Right renal cortex interstitium (tissue), 3 donors: Measurements from ENCODE around the gene ACOT11. TPM values are rescaled to one million over a fixed set of nuclear protein-coding genes. Genes with fewer than 3 reads are reported as not detected.
"Not testable (repeated sequence)": the region's sequence is repeated elsewhere in the genome, so short reads cannot be mapped to it uniquely, and the experiment has no call there.

ENCODE experiments used
- DNase-seq, 3 donors: peaks; one replicate each; pipeline ENCODE4 v3.0.0-alpha.2; 2013; ENCODE audit warnings: low read depth in 3 of 3, low spot score in 2 of 3
- polyA plus RNA-seq, 3 donors: library from polyadenylated mRNA; unstranded; fragments of 120-200 nt; gene quantifications; one replicate each; pipeline ENCODE4 v1.2.1, GENCODE V29; 2013; ENCODE audit not compliant: insufficient read length in 3 of 3

Gene ACOT11
- polyA plus RNA-seq, 3 donors = 8.8 to 9.9 (median 8.8) TPM

DNA sequence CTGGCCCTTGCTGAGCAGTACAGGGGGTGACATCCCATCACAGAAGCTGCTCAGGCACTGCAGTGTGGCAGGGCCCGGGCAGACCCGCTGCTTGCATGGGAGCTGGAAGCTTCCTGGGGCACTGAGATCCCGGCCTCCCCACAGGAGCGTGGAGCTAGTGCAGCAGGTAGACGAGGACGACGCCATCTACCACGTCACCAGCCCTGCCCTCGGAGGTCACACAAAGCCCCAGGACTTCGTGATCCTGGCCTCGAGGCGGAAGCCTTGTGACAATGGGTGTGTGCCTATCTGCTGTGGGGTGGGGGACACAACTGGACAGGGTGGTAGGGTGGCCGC lies 58.9 kb downstream of the ACOT11 start:
- no peak for DNase-seq

DNA sequence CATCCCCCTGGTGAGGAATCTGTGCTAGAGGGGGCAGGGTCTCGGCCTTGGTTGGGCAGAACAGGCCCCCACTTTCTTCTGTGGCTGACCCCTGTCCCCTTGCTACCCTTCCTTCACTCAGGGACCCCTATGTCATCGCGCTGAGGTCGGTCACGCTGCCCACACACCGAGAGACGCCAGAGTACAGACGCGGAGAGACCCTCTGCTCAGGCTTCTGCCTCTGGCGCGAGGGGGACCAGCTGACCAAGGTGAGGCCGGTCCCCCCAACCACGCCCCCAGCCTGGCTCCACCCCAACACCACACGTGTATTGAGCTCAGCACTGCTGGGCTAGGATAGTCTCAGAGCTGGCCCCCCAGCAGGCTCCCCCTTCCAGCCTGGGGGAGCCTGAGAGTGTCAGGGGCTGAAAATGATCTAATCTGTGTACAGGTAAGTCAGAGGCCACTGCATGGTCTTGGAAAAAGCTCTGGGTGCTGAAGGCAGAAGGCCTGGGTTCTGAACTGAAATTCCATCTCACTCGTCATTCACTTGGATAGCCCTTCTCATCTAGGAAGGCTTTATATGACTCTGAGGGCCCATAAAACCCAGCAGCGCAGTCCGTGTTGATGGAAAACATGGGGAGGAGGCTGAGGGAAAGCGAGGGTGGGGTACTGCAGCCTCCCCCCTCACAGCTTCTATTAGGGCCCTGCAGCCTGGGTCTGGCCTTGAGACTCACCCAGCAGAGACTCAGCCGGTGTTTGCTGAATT lies 60.0 kb downstream of the ACOT11 start:
- no peak for DNase-seq

DNA sequence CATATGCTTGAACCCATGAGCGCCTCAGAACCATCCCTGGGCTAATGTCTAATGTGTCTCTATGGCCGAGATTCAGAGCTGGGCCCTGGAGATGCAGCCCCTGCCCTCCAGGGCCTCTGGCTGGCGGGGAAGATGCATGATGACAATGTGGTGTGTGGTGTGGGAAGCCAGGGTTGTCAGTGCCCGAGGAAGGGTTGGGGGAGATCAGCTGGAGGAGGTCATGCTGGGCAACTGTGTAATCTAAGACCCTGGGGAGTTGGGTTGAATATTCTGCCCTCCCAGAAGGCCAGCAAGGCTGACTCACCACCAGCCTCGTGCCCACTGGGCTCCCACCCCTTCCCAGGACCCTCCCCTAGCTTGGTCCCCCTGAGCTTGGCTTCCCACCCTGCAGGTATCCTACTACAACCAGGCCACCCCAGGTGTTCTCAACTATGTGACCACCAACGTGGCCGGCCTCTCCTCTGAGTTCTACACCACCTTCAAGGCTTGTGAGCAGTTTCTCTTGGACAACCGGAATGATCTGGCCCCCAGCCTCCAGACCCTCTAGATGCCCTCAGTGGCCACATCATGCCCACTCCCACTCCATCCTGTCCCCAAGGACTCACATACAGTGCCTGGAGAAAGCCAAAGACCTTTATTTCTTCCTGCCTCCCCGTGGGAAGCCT lies 60.7 kb downstream of the ACOT11 start:
- no peak for DNase-seq

DNA sequence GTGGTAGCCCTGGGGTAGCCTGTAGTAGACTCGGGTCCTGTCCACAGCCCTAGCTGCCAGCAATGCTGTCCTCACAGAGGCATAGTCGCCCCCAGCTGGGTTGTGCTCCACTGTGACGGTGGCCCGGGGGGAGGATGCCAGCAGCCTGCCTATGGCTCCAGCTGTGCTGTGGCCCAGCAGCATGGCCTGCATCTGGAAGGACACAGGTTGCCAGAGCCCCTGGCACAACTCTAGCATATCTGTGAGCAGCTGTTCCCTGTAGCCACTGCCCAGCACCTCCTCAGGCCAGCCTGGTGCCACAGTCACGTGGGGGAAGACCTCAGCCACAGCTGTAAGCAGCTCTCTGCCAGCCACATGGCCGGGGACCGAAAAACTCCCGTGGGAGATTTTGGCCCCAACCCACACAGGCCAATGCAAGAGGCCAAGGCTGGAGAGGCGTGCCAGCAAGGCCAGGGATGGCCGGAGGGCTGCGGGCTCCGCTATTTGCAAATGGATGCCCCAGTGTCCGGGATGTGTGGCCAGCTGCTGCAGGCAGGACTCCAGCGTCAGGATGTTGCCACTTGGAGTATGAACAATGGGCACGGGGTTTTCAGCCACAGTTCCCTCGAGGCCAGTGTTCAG lies 61.4 kb downstream of the ACOT11 start:
- DNase-seq = no peak

DNA sequence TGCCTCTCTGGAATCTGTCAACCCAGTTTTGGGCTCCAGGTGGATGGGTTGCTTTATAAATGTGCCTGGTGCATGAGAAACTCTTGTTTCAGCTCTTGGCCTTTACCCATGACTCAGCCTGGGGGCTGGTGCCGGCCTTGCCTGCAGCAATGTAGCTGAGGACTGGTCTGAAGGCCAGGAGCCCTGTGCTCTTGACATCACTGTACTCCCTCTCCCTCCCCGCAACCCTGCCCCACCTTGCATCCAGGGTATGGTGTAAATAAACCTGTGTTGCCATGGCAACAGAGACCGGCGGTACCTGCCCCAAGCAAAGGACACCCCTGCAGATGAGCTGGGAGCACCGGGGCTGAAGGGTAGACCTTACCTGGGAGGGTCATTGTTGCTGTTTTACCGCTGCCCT lies 62.0 kb downstream of the ACOT11 start:
- DNase-seq = no peak

GRCh38 chr1:54610601-54611580 lies 62.9 kb downstream of the ACOT11 start:
- DNase-seq = no peak

DNA sequence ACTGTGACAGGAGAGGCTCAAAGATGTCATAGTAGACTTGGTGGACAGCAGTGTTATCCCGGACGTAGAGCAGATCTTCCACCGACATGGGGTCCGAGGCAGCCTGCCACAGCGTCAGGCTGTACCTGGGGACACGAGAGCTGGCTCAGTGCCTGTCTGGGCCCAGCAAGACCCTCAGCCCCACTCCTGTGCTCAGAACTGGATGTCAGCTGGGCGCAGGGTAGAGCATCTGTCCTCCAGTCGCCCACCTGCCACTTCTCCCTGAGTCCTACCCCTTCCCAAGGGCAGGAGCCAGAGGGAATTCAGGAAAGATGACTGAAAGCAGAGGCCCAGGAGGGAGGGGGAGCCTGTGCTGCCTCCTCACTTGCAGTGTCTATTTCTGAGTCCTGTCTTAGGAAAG lies 63.6 kb downstream of the ACOT11 start:
- DNase-seq = no peak

DNA sequence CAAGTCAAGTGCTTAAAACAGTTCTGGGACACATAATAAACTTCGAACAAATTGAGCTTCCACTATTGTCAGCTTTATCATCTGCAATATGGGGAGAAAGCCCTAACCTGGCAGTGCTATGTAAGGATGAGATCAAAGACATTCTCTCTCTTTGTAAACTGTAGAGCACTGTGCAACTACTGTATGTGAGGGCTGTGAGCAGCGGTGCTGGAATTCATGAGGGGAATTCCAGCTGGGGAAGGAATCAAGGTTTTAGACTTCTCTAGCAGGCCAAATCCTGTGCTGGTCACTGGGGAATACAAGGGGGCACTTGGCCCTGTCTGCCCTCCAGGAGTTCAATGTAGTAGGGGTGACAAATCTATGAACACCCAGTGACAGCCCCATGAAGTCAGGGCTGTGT lies 66.0 kb downstream of the ACOT11 start:
- no peak for DNase-seq

GRCh38 chr1:54614563-54614962 lies 66.5 kb downstream of the ACOT11 start:
- no peak for DNase-seq

DNA sequence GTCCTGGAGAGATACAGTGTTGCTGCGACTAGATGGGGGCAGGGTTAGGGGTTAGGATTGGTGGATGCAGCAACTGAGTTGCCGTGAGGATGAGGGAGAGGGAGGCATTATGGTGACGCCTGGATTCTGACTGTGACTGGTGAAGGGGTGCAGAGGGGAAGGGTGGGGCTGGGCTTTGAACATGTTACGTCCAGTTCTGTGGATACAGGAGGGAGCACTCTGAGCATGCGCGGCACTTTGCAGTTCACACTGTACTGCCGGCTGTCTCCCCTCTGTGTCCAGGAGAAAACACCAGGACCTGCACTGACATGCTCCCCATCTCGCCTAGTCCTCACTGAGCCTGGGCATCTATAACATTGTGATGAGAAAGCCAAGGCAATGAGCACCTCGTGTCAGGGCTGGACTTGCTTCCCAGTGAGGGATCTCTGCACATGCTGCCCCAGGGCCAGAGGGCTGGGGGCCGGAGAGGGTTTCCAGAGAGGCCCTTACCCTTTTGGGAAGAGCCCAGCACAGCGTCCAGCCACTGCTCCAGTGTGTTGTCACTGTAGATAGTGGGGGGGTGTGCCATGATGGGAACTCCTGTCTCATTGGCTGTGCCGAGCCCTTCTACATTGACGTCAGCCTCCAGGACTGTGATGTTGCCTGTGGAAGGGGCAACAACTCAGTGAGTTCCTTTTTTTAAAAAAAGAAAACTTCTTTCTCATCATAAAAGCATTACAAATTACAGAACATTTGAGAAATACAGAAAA lies 67.7 kb downstream of the ACOT11 start:
- DNase-seq = no peak

DNA sequence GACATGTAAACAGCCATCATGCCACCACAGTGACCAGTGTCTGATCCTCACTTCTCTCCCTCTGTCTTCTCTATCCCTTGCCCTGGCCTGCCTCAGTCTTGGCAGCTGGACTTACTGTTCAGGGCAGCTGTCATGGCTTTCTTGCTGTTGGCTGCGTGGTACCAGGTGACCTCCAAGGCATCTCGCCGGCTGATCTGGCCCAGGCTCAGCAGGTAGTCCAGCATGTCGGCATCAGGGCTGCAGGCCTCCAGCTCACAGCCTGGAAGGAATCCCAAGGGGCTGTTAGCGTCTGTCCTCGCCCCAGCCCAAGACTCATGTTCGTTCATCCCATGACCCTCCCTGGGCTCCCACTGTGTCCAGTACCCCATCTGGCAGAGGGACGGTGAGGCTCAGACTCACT lies 71.7 kb downstream of the ACOT11 start:
- no peak for DNase-seq

DNA sequence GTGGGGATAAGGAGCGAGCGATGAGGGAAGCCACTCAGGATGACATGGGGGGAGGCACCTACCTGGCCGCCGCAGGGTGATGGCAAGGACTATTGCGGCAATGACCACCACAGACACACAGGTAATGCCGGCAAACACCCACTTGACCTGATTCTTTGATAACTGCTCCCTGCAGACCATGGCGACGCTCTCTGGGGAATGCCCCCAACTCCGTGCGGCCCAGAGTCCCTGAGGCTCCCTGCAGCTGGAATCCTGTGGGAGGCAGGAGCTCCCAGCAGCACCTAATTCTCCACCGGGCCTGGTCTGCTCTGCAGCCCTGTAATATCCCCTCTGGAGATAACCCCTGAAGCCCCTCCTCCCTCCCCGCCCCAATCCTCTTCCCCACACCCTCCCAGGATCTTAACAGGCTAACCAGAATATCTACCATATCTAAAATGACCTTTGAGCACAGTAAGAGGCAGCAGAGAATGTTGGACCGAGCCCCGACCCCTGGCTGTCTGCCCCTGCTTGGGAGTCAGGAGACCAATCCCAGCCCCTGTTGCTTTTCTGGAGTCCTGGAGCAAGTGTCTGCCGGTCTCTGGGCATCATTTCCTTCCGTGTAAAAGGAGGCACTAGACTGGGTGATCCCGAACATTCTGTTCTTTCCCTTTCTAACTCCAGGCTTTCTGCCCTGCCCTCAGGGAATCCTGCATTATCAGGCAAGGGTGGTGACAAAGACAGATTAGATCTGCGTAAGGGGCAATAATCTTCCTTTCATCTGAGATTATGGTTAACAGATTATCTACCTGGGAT lies 75.4 kb downstream of the ACOT11 start, which contains the start of gene FAM151A:
FAM151A (minus strand) TSS at position 310 of the 792 bp plus-strand sequence; CDS start at position 180, 130 bp downstream.
- DNase-seq = no peak

DNA sequence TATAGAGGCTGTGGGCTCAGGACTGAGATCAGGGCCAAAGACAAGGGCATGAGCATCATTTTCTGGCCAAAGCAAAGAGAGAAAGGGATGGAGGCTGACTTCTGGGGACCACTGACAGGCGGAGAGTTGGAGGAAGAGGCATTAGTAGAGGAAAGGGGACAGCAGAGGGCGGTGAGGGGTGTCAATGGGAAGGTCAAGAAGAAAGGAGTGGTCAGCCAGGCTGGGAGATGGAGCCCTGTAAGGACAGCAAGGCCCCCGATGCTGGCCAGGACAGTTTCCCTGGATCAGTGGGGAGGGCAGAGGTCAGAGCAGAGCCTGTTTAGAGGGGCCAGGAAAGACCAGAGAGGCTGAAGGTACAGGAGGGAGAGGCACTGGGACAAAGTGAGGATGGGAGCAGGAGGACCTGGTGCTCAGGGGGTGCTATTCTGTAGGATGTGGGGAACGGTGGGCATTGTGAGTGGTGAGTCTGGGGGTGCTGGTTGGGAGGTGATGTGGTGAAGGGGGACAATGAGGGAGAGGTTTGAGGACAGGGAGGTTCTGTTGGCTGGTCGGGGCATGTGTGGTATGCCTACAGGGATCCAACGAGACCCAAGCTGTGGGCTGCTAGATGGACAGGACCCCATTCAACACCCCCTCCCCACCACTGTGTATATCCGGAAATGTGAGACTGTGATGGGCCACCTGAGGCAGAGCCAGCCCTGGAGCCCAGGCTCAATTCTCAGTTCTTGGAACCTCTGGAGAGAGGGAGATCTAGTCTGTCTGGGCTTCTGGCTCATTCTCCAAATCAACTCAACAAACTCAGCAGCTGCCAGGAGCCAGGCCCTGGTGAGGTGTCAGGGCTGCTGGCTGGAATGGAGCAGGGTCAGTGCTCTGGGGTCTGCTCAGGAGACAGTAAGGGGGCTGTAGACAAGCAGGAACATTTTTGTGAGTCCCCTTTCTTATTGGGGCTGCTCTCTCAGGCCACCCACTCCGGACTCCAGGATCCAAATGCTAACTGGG lies 76.7 kb downstream of the ACOT11 start:
- no peak for DNase-seq

GRCh38 chr1:54627196-54627595 lies 79.2 kb downstream of the ACOT11 start:
- no peak for DNase-seq

- DNase-seq = not testable (repeated sequence)
Observed at GRCh38 chr1:54635804-54636203, 87.8 kb downstream of the ACOT11 start.

- DNase-seq = not testable (repeated sequence)
Observed at GRCh38 chr1:54636461-54637446, 88.7 kb downstream of the ACOT11 start.

DNA sequence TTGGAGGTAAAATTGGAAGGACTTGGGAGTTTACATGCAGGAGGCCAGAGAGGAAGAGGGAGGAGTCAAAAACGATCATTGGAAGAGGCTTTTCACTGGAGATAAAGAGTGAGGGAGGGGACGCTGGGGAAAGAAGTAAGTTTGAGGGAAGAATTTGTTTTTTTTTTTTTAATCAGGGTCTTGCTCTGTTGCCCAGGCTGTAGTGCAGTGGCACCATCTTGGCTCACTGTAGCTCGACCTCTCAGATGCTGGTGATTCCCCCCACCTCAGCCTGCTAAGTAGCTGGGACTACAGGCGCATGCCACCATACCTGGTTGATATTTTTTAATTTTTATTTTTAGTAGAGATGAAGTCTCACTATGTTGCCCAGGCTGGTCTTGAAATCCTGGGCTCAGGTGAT lies 92.3 kb downstream of the ACOT11 start:
- DNase-seq = no peak
